ENCODE data around the gene GAS7.

- TF ChIP-seq, protein P1, sequence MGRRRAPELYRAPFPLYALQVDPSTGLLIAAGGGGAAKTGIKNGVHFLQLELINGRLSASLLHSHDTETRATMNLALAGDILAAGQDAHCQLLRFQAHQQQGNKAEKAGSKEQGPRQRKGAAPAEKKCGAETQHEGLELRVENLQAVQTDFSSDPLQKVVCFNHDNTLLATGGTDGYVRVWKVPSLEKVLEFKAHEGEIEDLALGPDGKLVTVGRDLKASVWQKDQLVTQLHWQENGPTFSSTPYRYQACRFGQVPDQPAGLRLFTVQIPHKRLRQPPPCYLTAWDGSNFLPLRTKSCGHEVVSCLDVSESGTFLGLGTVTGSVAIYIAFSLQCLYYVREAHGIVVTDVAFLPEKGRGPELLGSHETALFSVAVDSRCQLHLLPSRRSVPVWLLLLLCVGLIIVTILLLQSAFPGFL (CRISPR knock-in tag; IDR thresholded peaks at IDR 0.05): no peak
- no peak for TF ChIP-seq RXRA (CRISPR knock-in tag; IDR thresholded peaks at IDR 0.05)
These were observed 265.9 kb downstream of the GAS7 start for GRCh38 chr17:9932491-9932890.
